Stimulated activated CD4-positive, alpha-beta T cell treated with anti-CD3 and anti-CD28 coated beads, Interleukin-12 subunit alpha, Interleukin-12 subunit beta, amount 100 ng/mL, for 4 hours (primary cell): ENCODE results near the gene RFNG.

ENCODE experiments used
- DNase-seq: peaks from one replicate; pipeline ENCODE4 v3.0.0-alpha.2; 2020

RFNG gene

GRCh38 chr17:82012640-82013295, 38.8 kb downstream of the RFNG start:
- DNase-seq: no peak

- no peak for DNase-seq
Measured at GRCh38 chr17:82012261-82012639, 39.4 kb downstream of the RFNG start.

DNA sequence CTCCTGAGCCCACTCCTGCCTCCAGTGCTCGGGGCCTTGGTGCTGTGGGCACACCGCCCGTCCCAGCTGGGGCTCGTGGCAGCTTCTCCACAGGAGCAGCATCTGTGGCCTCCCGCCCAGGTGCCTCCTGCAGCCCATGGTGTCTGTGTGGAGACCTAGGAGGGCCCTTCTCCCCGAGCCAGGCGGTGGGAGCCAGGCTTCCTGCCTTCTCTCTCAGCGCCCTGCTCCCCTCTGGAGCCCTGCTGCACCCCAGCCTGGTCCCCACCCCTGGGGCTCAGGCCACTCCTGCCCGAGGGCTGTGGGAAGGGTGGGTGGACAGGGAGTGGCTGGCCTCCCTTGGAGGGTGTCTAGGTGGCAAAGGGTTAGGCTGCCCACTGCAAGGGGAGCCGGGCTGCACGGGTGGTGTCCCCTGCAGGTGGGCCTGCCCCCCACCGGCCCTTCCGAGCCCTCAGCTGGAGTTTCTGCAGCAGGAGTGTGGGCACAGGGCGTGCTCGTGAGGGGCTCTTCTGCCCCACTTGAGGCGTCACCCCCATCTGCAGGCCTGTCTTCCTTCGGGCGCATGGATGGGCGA, 39.9 kb downstream of the RFNG start:
- DNase-seq: no peak

DNA sequence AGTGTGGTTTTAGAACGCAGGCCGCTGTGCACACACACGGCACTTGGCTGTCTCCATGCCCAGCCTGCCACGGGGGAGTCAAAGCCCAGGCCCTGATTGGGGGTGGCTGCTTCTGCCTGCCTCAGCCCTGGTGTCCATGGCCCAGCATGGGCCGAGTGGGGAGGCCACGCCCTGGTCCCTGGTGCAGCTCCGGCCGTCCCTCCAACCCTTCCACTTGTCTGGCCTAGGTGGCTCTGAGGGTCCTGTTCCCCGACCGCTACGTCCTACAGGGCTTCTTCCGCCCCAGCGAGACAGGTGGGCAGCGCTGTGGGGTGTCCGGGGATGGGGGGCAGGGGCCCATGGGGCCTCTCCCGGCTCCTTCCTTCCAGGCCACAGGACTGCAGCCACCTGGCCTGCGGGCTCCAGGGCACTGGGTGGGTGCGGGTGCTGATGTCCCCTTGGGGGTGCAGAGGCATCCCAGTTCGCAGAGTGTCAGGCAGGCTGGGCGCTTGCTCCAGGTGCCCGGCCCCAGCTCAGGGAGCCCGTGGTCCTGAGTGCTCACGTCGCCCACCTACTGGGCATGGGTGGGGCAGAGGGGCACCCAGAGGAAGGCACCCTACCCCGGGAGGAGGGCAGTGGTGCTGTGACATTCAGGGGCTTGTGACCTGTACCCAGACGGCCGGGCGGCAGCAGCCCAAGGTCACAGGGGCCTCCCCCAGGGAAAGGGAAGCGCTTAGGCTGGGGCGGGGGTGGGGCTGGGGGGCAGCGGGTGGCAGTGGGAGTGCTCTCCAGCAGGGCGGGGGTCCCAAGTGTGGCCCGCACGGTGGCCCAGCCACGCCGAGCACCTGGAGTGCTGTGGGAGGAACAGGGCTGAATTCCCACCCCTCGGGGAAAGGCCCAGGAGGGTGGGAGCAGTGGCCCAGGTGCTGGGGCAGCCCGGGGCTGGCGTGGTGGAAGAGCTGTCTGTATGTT, 40.8 kb downstream of the RFNG start:
- DNase-seq: no peak

GRCh38 chr17:82009413-82009812, 42.2 kb downstream of the RFNG start:
- no peak for DNase-seq

DNA sequence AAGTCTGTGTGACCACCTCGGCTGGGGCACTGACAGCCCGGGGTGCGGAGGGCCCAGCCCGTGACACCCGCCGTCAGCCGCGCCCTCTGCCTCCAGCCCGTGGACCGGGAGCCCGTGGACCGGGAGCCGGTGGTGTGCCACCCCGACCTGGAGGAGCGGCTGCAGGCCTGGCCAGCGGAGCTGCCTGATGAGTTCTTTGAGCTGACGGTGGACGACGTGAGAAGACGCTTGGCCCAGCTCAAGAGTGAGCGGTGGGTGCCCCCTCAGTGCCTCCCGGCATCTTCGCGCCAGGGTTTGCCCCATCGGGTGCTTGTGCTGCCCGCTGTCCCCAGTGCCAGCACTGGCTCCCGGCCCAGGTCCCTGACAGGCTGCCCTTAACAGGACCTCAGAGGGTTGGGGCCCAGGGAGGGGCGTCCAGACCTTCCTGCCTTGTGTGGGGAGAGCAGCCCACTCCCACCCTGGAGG, 42.6 kb downstream of the RFNG start:
- no peak for DNase-seq

DNA sequence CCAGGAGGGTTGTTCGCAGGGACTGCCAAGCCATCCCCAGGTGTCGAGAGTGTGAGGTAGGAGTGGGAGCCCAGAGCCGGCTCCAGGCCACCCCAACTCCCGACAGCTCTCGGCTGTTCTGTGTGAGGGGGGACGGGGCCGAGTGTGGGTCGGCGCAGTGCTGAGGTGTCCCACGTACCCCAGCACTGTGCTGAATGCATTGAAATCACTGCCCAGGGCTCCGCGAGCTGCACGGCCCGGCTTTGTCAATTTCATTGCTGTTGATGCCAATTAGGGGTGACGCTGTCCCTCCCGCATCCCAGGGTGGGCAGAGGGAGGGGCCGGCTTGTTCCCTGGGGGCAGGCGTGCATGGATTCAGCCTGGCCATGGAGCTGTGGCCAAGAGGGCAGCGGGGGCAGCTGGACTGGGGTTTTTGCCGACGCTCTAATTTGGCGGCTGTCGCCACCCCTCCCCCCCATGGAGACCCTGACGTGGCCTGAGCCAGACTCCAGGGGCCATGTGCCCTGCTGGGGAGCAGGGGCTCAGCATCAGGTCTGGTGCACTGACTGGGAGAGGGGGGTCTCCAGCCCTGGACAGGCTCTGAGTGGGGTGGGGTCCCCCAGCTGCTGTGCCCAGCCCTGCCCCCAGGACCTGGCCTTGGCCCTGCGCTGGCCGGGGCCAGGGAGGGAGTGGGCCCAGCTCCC, 43.2 kb downstream of the RFNG start:
- no peak for DNase-seq

DNA sequence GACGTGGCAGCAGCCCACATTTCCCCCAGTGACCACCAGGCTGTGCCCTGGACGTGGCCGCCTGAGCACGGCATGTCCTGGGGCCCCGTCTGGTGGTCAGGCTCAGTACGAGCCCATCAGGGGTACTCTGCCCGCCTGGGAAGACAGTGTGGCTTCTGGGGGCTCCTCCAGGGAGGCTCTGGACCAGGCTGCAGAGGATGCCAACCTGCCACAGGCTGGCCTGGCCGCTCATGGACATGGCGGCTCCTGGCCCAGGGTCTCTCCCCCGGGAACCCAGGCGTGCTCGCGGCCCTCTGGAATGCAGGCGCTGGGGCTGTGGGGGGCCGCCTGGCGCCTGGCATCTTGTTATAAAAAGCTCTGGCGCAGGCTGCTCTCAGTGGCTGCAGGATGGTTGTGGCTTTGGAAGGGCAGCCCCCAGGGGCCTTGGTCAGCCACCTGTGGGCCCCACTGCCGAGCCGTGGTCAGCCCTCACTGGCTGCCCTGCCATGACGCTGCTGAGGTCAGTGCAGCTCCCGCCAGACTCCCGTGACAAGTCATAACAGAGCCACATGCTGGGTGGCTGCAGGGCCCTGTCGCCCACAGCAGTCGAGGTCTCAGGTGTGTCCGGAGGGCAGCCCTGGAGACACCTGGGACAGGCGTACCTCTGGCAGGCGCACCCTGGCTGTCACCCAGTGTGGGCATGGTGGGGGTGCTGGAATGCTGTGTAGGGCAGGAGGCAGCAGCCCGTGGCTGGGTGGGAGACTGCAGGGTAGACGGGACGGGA, 43.9 kb downstream of the RFNG start:
- no peak for DNase-seq

GRCh38 chr17:82007228-82007494, 44.5 kb downstream of the RFNG start:
- DNase-seq: no peak

GRCh38 chr17:82006468-82007227, 45.0 kb downstream of the RFNG start:
- DNase-seq: no peak

DNA sequence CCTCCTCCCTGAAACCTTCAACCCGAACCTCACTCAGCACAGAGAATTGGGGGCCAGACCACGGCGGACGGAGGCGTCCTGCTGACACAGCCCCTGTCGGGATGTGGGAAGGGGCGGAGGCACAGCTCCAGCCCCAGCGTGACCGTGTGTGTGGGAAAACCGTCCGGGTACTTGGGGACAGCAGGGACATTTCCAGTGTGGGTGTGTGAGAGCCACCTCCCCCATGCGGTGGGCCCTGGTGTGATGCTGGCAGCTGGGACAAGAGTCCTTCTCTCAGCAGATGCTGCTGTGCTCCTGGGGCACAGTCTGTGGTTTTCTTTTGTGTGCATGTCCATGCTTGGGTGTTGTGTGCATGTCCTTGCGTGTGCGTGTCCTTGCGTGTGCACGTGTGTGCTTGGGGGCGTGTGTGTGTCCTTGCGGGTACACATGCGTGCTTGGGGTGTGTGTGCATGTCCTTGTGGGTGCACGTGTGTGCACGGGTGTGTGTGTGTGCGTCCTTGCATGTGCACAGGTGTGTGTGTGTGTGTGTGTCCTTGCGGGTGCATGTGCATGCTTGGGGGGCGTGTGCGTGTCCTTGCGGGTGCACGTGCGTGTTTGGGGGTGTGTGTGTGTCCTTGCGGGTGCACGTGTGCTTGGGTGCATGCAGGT, 45.8 kb downstream of the RFNG start:
- DNase-seq: no peak

DNA sequence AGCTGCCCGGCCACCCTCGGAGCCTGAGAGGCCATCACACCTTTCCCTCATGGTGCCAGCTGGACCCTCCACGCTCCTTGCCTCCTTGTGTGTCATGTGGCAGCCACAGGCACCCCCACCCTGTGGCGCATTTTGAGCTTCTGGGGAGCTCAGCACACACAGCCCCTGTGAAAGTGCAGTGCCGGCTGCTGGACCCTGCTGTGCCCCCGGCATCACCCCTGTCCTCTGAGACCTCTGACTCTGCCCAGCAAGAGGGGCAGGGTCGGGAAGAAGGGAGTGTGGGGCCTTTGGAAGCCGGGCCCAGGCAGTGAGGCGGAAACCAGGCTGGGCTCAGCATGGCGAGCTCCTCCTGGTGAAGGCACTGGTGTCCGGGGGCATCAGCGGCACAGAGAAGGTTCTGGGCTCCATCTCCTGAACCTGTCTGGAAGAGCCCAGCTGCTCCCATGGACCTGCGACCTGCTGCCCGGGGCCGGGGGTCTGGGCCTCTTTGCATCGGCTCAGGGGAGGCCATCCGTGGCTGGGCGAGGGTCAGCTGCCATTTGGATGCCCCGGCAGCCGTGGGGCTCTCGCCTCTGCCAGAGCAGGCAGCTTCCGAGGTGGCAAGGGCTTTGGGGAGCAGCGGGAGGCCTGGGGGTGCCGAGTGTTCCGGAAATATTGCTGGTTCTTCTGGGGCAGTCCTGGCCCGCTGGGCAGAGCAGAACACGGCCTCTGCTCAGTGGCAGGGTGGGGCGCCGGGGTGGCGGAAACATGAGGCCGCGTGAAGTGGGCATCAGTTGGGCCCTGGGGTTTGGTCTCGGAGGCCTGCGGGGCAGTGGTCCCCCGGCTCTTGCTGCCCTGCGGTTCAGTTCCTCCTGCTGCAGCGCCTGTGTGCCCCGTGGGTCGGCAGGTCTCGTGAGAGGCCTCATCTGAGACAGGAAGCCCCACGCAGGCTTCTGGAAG, 46.8 kb downstream of the RFNG start:
- DNase-seq: no peak

DNA sequence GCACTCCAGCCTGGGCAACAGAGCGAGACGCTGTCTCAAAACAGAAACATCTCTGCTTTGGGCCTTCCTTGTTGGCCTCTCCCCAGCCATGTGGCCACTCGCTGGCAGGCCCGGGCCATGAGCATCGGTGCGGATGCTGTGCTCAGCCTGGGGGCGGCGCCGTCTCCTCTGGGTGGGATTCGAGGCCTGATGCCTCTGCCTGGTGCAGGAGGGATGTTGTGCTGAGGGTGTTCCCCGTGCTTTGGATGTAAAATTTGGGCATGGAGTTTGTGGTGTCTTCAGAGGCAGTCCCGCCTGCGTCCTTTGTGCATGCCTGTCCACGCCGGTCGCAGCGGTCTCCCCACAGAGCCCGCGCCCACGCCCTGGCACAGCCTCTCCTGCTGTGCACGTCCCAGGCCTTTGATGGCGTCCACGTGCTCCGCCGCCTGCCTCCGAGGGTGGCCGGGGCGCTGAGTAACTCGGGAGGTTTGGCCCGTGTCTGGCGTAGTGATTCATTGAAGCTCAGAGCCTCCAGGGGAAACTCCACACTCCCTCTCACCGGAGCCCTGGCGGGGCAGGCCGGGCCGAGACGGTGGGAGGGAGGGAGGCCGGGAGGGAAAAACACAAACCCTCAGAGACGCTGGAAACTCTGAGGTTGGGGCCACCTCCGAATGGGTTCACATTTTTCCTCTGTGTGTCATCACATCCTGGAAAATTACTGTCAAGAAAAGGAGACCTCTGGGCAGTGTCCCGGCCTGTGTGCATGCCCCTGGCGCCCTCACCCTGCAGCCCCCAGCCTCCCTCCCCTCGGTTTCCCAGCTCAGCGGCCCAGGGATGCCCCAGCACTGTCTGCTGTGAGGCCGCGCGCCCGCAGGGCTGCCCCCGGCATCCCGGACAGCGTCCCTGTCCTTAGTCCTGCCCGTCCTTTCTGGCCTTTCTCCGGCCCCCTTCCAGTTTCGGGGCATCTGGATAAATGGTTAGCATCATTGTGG, 47.9 kb downstream of the RFNG start:
- no peak for DNase-seq

- DNase-seq: no peak
Measured at GRCh38 chr17:82001571-82002056, 50.0 kb downstream of the RFNG start.

- no peak for DNase-seq
Measured at GRCh38 chr17:82000803-82001570, 50.6 kb downstream of the RFNG start.

DNA sequence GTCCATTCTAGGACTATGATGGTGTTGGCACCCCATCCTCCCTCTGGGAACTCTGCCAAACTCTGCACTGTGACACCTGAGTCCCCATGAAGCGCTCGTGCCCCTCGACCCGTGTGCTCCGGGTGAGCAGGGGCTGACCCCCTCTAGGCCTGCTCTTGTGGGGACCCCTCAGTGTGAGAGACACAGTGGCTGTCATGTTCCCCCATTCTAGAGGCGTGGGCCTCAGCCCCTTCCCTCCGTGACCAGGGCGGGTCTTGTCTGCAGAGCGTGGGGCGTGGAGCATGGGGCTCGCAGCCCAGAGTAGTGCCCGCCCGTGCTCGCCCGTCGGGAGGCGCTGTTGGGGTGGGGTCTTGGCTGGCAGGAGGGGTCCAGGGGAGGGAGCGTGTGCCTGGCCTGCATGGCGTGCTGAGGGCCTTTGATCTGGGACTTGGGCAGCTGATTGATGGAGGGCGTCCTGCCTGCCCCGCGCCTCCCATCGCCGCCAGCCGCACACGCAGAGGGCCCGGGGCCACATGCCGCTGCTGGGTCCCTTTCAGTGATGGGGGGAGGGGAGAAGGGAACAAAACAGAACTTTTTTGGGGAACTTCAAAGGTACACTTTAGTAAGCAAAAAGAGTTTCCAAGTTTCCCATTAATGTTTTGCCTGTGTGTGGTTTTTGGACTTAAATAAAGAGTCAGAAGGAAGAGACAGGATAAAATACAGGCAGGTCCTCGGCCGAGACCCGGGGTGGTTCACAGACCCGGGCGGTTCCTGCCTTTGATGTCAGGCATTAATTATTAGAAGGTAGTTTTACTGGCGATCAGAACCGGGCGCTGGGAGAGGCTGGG, 51.4 kb downstream of the RFNG start:
- DNase-seq: no peak

- no peak for DNase-seq
Measured at GRCh38 chr17:81999587-81999975, 52.0 kb downstream of the RFNG start.
